ENCODE measurements around the gene RELN. TPM values are rescaled to one million over a fixed set of nuclear protein-coding genes. Genes with fewer than 3 reads are reported as not detected.

Gene RELN
- total RNA-seq, 2 donors from 2014 or later = 3.9 to 8.5 TPM

- WGBS, 2 experiments (ENCODE audit: insufficient coverage in 1 of 2, insufficient read length in 1 of 2) = 90 to 96% methylated on average over 7 to 8 of the region's 8 CpGs
- no peak for TF ChIP-seq CTCF (conservative IDR thresholded peaks at IDR 0.05)
- H3K4me1 Mint-ChIP-seq = peaks cover 24% of the 10 kb centered on the region
- Histone ChIP-seq H3K9me3 (ENCODE audit: control insufficient read depth, low read length) (no peaks in the 10 kb centered on the region), H3K27ac (ENCODE audit: low read depth, low read length) (no peak overlapping the region), H3K4me3 (ENCODE audit: low read length) (no peak overlapping the region), H3K36me3 (ENCODE audit: control insufficient read depth, insufficient read depth, low read length) (no peaks in the 10 kb centered on the region), H3K9ac (ENCODE audit: extremely low read depth, low read length, poor library complexity, severe bottlenecking) (no peak overlapping the region), H3K4me1 (ENCODE audit: control insufficient read depth, insufficient read depth, low read length) (peaks cover 4% of the 10 kb centered on the region), H3K27me3 (ENCODE audit: control insufficient read depth, insufficient read depth, low read length, poor library complexity, severe bottlenecking) (no peaks in the 10 kb centered on the region)
- no peaks in the 10 kb centered on the region for H3K9me3 Mint-ChIP-seq
- H3K27ac Mint-ChIP-seq = no peak overlapping the region
- H3K4me3 Mint-ChIP-seq = no peak overlapping the region
- H3K36me3 Mint-ChIP-seq (ENCODE audit: low read depth) = no peaks in the 10 kb centered on the region
- H3K27me3 Mint-ChIP-seq (ENCODE audit: insufficient read depth) = peaks cover 3% of the 10 kb centered on the region
- DNase-seq = no peak
These were observed 224.6 kb downstream of the RELN start for GRCh38 chr7:103764901-103765300.

GRCh38 chr7:103762877-103763276 lies 226.6 kb downstream of the RELN start:
- no peak overlapping the region for H3K27ac Mint-ChIP-seq
- H3K9me3 Mint-ChIP-seq = no peaks in the 10 kb centered on the region
- no peaks in the 10 kb centered on the region for H3K36me3 ChIP-seq (ENCODE audit: control insufficient read depth, insufficient read depth, low read length)
- WGBS, 2 experiments (ENCODE audit: insufficient coverage in 1 of 2, insufficient read length in 1 of 2) = 97% methylated on average over 1 of the region's 1 CpG; no CpG with 5 or more reads in 1 of the 2 experiments
- DNase-seq = no peak
- H3K27me3 Mint-ChIP-seq (ENCODE audit: insufficient read depth) = peaks cover 3% of the 10 kb centered on the region
- TF ChIP-seq CTCF (conservative IDR thresholded peaks at IDR 0.05) = no peak
- H3K4me1 Mint-ChIP-seq = peaks cover 16% of the 10 kb centered on the region
- H3K27ac ChIP-seq (ENCODE audit: low read depth, low read length) = no peak overlapping the region
- no peaks in the 10 kb centered on the region for H3K36me3 Mint-ChIP-seq (ENCODE audit: low read depth)
- no peak overlapping the region for H3K9ac ChIP-seq (ENCODE audit: extremely low read depth, low read length, poor library complexity, severe bottlenecking)
- peaks cover 4% of the 10 kb centered on the region for H3K4me1 ChIP-seq (ENCODE audit: control insufficient read depth, insufficient read depth, low read length)
- H3K9me3 ChIP-seq (ENCODE audit: control insufficient read depth, low read length) = no peaks in the 10 kb centered on the region
- H3K4me3 ChIP-seq (ENCODE audit: low read length) = no peak overlapping the region
- no peaks in the 10 kb centered on the region for H3K27me3 ChIP-seq (ENCODE audit: control insufficient read depth, insufficient read depth, low read length, poor library complexity, severe bottlenecking)
- no peak overlapping the region for H3K4me3 Mint-ChIP-seq

- H3K9me3 ChIP-seq (ENCODE audit: control insufficient read depth, low read length) = no peaks in the 10 kb centered on the region
- H3K4me3 ChIP-seq (ENCODE audit: low read length) = no peak overlapping the region
- no peak overlapping the region for H3K4me3 Mint-ChIP-seq
- 80 to 87% methylated on average over 1 to 3 of the region's 3 CpGs for WGBS, 2 experiments (ENCODE audit: insufficient coverage in 1 of 2, insufficient read length in 1 of 2)
- no peaks in the 10 kb centered on the region for H3K36me3 Mint-ChIP-seq (ENCODE audit: low read depth)
- H3K4me1 ChIP-seq (ENCODE audit: control insufficient read depth, insufficient read depth, low read length) = peaks cover 4% of the 10 kb centered on the region
- H3K9ac ChIP-seq (ENCODE audit: extremely low read depth, low read length, poor library complexity, severe bottlenecking) = no peak overlapping the region
- H3K4me1 Mint-ChIP-seq = peaks cover 16% of the 10 kb centered on the region
- no peak for TF ChIP-seq CTCF (conservative IDR thresholded peaks at IDR 0.05)
- H3K36me3 ChIP-seq (ENCODE audit: control insufficient read depth, insufficient read depth, low read length) = no peaks in the 10 kb centered on the region
- H3K9me3 Mint-ChIP-seq = no peaks in the 10 kb centered on the region
- peaks cover 3% of the 10 kb centered on the region for H3K27me3 Mint-ChIP-seq (ENCODE audit: insufficient read depth)
- H3K27me3 ChIP-seq (ENCODE audit: control insufficient read depth, insufficient read depth, low read length, poor library complexity, severe bottlenecking) = no peaks in the 10 kb centered on the region
- no peak overlapping the region for H3K27ac ChIP-seq (ENCODE audit: low read depth, low read length)
- no peak overlapping the region for H3K27ac Mint-ChIP-seq
- DNase-seq = no peak
These were observed 227.2 kb downstream of the RELN start for GRCh38 chr7:103762065-103762760.

Measured in endodermal cell (in vitro differentiated cells).